Adrenal gland (tissue), 12 donors: Measurements from ENCODE around the gene CHST8. TPM values are rescaled to one million over a fixed set of nuclear protein-coding genes. Genes with fewer than 3 reads are reported as not detected.

ENCODE experiments used
- DNase-seq, 7 donors: peaks; one replicate each; pipeline ENCODE4 v3.0.0-alpha.2; 2019 to 2020
- H3K27ac ChIP-seq, 5 donors: fragments of 200-600 bp; sonication (generic) in 4 of 5; 1 replicate in 3 of 5; 2 replicates in 2 of 5; pipeline versions ENCODE4 v1.5.1 to v1.8.0; 2016 to 2020; ENCODE audit warnings: mild to moderate bottlenecking in 1 of 5
- H3K27me3 ChIP-seq: fragments of 200-600 bp; 2 replicates; pipeline ENCODE4 v1.8.0; 2021
- H3K36me3 ChIP-seq, 2 donors: fragments of 200-600 bp; replicated peaks in 1 of 2; 1 replicate in 1 of 2; 2 replicates in 1 of 2; pipeline versions ENCODE4 v1.5.1 to v1.8.0; 2018 to 2022
- H3K4me1 ChIP-seq, 2 donors: fragments of 200-600 bp; replicated peaks in 1 of 2; 1 replicate in 1 of 2; 2 replicates in 1 of 2; pipeline versions ENCODE4 v1.5.1 to v1.8.0; 2018 to 2021
- H3K4me3 ChIP-seq, 4 donors: fragments of 200-600 bp; sonication (generic) in 3 of 4; one replicate each; pipeline ENCODE4 v1.5.1; 2016 to 2018
- H3K9me3 ChIP-seq, 3 donors: fragments of 200-600 bp; sonication (generic) in 1 of 3; replicated peaks in 1 of 3; 1 replicate in 2 of 3; 2 replicates in 1 of 3; pipeline versions ENCODE4 v1.5.1 to v1.8.0; 2016 to 2021
- POLR2A ChIP-seq, 2 donors: fragments of 450-650 bp; IDR thresholded peaks; one replicate each; pipeline ENCODE4 v1.6.1; 2017; ENCODE audit warnings: antibody characterized with exemption in 2 of 2, mild to moderate bottlenecking in 2 of 2, moderate library complexity in 1 of 2
- WGBS, 4 donors: extraction: QIAGEN DNeasy Blood & Tissue Kit in 2 of 4; methylation state at CpG; one replicate each; pipeline versions ENCODE4 v1.1.5 to v1.1.7; 2013 to 2017; 5-methylcytosine and 5-hydroxymethylcytosine counted together
- intact Hi-C, 2 donors: fragments of 100-400 bp; cut with DNase I; formaldehyde crosslinking; loops; one replicate each; pipeline versions ENCODE4 v1.14.1 to v1.15.0; 2022 to 2023
- polyA plus RNA-seq, 3 donors: library from polyadenylated mRNA; stranded (reverse); fragments of 200-250 nt in 2 of 3; fragments of 350-450 nt in 1 of 3; fragmentation: Illumina TruSeq in 1 of 3; extraction: RNeasy Lipid Tissue Mini Kit (QIAGEN cat#74804) in 1 of 3; gene quantifications; one replicate each; pipeline ENCODE4 v1.2.3, GENCODE V29; 2013 to 2014
- total RNA-seq, 9 donors: library from RNA; depleted of rRNA in 4 of 9; stranded (reverse); fragments of >200 nt in 4 of 9; fragments of 120-200 nt in 1 of 9; fragmentation: NEBNext Ultra II Directional in 1 of 9; extraction: Animal tissue kit (Norgen Biotek cat#: 25700) in 1 of 9; gene quantifications; one replicate each; pipeline versions ENCODE4 v1.1.0 to v1.2.4, GENCODE V29; 2013 to 2023
- TF ChIP-seq, protein P1 (sequence below), 6 experiments: fragments of 450-650 bp in 4 of 6; fragments of 200-600 bp in 2 of 6; sonication (generic) in 1 of 6; IDR thresholded peaks; 1 replicate in 5 of 6; 2 replicates in 1 of 6; pipeline versions ENCODE4 v1.5.1 to v1.8.0; 2016 to 2021; ENCODE audit warnings: antibody characterized with exemption in 6 of 6, mild to moderate bottlenecking in 2 of 6, moderate library complexity in 1 of 6
- donor health status: healthy with polysubstance abuse.
- donor health status: Bipolar disorder and iron deficiency.
- donor health status: DM: yes; HTN: yes; CAD: no.
- donor health status: DM: no; HTN: no; CAD: no.
- donor health status: DM: no; HTN: no; CAD: no.
- donor health status: DM: yes; HTN: yes; CAD: no.

CHST8 gene
- total and polyA plus RNA-seq, 12 donors, result 0.06 to 1.9 (median 0.61) TPM; not detected in 4

DNA sequence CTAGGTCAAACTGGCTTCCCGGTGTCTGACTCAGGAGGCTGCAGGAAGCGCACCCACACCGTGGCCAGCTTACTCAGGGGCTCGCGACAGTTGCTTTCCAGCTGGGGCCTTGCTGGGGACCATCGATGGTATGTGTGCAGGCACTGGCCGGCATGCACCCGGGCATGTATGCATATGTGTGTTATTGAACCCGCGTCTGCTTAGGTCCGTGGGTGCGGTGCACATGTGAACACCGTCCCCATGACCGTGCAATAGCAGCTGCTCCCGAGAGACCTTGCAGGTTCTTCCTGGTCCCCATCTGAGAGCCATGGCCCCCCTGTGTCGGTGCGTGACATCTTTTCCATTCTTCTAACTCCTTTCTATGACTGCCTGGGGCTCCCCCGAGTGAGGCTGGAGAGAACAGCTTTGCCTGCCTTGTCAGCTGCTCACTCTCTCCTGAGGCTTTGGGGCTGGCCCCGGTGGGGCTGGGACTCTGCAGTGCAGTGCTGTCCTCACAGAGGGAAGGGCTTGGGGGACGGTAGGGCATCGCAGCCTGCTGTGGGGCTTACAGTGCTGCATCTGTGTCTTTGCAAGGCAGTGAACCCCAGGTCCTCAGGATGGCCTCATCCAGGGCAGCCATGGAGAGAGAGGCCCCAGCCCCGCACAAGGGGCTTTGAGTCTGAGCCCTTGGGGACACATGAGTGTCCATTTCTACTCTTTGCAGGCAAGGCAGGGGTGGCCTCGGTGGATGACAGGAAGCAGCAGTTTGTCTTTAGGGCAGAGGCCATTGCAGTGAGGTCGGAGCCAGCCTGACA is 65.1 kb downstream of the CHST8 start:
- no peaks in the 10 kb centered on the region for H3K36me3 ChIP-seq
- WGBS, 4 donors, result 72 to 75% (median 73%) methylated on average over 20 to 24 of the region's 24 CpGs
- H3K4me3 ChIP-seq, result no peak overlapping the region
- no peak for TF ChIP-seq POLR2A (IDR thresholded peaks at IDR 0.05)
- TF ChIP-seq, protein P1, sequence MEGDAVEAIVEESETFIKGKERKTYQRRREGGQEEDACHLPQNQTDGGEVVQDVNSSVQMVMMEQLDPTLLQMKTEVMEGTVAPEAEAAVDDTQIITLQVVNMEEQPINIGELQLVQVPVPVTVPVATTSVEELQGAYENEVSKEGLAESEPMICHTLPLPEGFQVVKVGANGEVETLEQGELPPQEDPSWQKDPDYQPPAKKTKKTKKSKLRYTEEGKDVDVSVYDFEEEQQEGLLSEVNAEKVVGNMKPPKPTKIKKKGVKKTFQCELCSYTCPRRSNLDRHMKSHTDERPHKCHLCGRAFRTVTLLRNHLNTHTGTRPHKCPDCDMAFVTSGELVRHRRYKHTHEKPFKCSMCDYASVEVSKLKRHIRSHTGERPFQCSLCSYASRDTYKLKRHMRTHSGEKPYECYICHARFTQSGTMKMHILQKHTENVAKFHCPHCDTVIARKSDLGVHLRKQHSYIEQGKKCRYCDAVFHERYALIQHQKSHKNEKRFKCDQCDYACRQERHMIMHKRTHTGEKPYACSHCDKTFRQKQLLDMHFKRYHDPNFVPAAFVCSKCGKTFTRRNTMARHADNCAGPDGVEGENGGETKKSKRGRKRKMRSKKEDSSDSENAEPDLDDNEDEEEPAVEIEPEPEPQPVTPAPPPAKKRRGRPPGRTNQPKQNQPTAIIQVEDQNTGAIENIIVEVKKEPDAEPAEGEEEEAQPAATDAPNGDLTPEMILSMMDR (IDR thresholded peaks at IDR 0.05), result no peak
- no peak for DNase-seq
- no peaks in the 10 kb centered on the region for H3K9me3 ChIP-seq
- intact Hi-C loops, result no loop called here
- H3K4me1 ChIP-seq, result no peaks in the 10 kb centered on the region
- H3K27me3 ChIP-seq, result peaks cover 16% of the 10 kb centered on the region
- no peak overlapping the region for H3K27ac ChIP-seq

DNA sequence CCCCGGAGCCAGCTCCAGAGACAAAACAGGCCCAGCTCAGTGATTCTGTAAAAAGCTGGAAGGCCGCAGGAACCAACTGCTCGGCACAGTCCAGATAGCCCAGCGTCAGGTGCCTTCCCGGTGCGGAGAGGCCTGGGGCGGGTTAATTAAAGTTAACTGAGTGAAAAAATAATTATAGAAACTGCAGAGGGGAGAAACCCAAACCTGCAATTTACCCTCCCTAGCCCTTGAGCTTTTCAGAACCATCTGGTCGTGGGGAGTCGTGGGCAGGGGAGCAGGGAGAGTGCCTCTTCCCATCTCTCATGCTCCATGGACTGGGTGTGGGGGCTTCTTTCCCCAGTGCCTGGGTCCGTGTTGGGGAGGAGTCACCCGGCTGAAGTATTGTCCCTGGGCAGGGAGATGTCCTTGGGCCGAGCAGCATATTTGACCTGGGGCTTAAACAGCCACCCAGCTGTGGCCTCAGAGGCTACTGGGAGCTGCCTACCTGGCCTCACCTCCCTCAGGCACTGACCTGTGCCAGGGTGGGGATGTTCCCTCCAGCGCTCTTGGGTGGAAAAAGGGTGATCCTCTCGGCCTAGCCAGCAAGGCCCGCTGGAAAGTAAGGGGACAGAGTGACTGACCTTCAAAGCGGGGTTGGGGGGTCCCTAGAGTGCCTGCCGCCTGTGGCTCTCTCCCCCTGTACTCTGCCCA is 65.9 kb downstream of the CHST8 start:
- no peak for TF ChIP-seq POLR2A (IDR thresholded peaks at IDR 0.05)
- TF ChIP-seq, protein P1 (IDR thresholded peaks at IDR 0.05), result no peak
- Histone ChIP-seq H3K9me3 (no peaks in the 10 kb centered on the region), H3K36me3 (no peaks in the 10 kb centered on the region), H3K27me3 (peaks cover 16% of the 10 kb centered on the region), H3K27ac (no peak overlapping the region), H3K4me1 (no peaks in the 10 kb centered on the region), H3K4me3 (no peak overlapping the region)
- DNase-seq, result no peak
- 64 to 72% (median 65%) methylated on average over 15 to 17 of the region's 17 CpGs for WGBS, 4 donors
- intact Hi-C loops, result no loop called here

DNA sequence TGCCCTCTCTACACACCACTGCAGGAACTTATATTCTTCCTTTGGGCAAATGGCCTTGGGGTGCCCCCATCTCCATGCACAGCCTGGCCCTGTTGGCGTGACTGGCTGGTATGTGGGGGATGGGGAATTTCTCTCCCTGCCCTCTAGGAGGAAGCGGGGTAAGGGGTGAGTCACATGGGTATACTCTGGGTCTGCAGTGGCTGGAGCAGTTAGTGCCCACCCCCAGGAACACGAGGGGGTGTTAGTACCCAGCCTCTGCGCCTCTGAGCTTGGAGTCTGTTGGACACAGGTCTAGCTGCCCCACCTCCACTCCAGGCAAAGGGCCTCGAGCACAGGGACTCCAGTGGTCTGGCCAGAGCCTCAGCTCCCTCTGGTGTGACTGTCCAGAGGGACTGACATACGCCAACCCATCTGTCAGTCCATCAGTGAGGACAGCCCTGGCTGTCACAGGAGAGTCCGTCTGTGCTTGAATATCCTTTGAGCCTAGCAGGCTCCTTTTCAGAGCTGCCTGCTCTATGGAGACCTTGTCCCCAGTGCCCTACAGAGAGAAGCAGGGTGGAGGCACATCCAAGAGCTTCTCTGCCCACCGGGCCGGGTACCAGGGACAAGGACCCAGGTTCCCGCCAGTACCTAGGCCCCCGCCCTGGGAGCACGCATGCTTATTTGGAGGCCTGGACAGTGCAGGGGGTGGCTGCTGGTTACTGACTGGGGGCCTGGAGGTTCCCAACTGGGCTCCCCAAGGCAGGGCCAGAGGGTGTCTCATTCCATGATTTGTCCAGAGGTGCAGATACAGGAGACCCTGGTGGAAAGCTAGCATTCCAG is 66.6 kb downstream of the CHST8 start:
- DNase-seq, result no peak
- TF ChIP-seq, protein P1 (IDR thresholded peaks at IDR 0.05), result no peak
- TF ChIP-seq POLR2A (IDR thresholded peaks at IDR 0.05), result no peak
- intact Hi-C loops, result no loop called here
- 53 to 81% (median 75%) methylated on average over 3 to 12 of the region's 12 CpGs for WGBS, 4 donors
- H3K27ac ChIP-seq, result no peak overlapping the region
- no peaks in the 10 kb centered on the region for H3K9me3 ChIP-seq
- H3K27me3 ChIP-seq, result peaks cover 16% of the 10 kb centered on the region
- no peaks in the 10 kb centered on the region for H3K4me1 ChIP-seq
- H3K4me3 ChIP-seq, result no peak overlapping the region
- no peaks in the 10 kb centered on the region for H3K36me3 ChIP-seq
